NB4 (cell line): Measurements from ENCODE around the gene CACNA2D4.
A peak's percentile ranks its signal among the peaks of the same experiment; 100 is the strongest.

Experiments used
- DNase-seq: peaks from one replicate; pipeline ENCODE4 v3.0.0; 2010; ENCODE audit warnings: low read depth
- H3K4me3 ChIP-seq: one replicate; pipeline ENCODE4 v1.5.1; 2011; ENCODE audit warnings: mild to moderate bottlenecking, low read depth, low read length, moderate library complexity
- MAX ChIP-seq: IDR thresholded peaks from 2 replicates; pipeline ENCODE4 v1.6.1; 2011; ENCODE audit warnings: low read depth, low read length
- MYC ChIP-seq: IDR thresholded peaks from 2 replicates; pipeline ENCODE4 v1.6.1; 2011; ENCODE audit warnings: low read depth, low read length
- POLR2A ChIP-seq: IDR thresholded peaks from 2 replicates; pipeline ENCODE4 v1.6.1; 2011; ENCODE audit warnings: mild to moderate bottlenecking; ENCODE audit not compliant: insufficient read length; ENCODE audit errors: extremely low read depth
- TF ChIP-seq, protein P1 (sequence below): IDR thresholded peaks from one replicate; pipeline ENCODE4 v1.5.1; 2012; ENCODE audit warnings: low read depth, low read length

Gene CACNA2D4

GRCh38 chr12:1840981-1841425 lies 77.4 kb downstream of the CACNA2D4 start:
- no peak for DNase-seq
- no peak overlapping the region for H3K4me3 ChIP-seq
- TF ChIP-seq POLR2A (no peak), MAX (no peak)

- DNase-seq: peak; percentile 73
- H3K4me3 ChIP-seq: no peak overlapping the region
- TF ChIP-seq MYC (peak; percentile 16; the same call in 1 of the 2 replicates), POLR2A (no peak), MAX (peak; percentile 48)
These were observed 78.2 kb downstream of the CACNA2D4 start for GRCh38 chr12:1839956-1840951.

- DNase-seq: no peak
- no peak overlapping the region for H3K4me3 ChIP-seq
- no peak for TF ChIP-seq MYC
- no peak for TF ChIP-seq POLR2A
- TF ChIP-seq, protein P1, sequence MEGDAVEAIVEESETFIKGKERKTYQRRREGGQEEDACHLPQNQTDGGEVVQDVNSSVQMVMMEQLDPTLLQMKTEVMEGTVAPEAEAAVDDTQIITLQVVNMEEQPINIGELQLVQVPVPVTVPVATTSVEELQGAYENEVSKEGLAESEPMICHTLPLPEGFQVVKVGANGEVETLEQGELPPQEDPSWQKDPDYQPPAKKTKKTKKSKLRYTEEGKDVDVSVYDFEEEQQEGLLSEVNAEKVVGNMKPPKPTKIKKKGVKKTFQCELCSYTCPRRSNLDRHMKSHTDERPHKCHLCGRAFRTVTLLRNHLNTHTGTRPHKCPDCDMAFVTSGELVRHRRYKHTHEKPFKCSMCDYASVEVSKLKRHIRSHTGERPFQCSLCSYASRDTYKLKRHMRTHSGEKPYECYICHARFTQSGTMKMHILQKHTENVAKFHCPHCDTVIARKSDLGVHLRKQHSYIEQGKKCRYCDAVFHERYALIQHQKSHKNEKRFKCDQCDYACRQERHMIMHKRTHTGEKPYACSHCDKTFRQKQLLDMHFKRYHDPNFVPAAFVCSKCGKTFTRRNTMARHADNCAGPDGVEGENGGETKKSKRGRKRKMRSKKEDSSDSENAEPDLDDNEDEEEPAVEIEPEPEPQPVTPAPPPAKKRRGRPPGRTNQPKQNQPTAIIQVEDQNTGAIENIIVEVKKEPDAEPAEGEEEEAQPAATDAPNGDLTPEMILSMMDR: no peak
- TF ChIP-seq MAX: no peak
These were observed 79.0 kb downstream of the CACNA2D4 start for GRCh38 chr12:1839464-1839863.

DNA sequence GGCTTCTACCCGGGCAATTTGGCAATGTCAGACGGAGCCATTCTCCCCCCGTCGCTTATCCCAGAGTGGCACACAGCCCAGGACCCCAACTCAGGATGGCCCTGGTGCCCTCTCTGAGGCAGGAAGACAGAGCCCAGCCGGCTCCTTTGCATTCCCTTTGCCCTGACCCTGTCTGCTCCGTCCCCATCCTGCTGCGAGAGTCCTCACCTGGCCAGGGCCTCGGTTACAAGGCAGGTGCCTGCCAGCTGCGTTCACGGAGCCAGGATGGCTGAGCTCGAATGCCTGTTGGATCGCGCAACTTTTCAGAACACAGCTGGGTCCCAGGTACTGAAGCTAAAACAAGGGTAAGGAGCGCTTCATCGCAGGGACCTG lies 79.5 kb downstream of the CACNA2D4 start:
- H3K4me3 ChIP-seq: no peak overlapping the region
- no peak for DNase-seq
- TF ChIP-seq MYC: no peak
- no peak for TF ChIP-seq MAX
- TF ChIP-seq, protein P1: no peak
- no peak for TF ChIP-seq POLR2A

- peak; percentile 56 for DNase-seq
- no peak for TF ChIP-seq POLR2A
- no peak for TF ChIP-seq MYC
- no peak for TF ChIP-seq MAX
- TF ChIP-seq, protein P1: no peak
- no peak overlapping the region for H3K4me3 ChIP-seq
These were observed 80.1 kb downstream of the CACNA2D4 start for GRCh38 chr12:1838205-1838993.

DNA sequence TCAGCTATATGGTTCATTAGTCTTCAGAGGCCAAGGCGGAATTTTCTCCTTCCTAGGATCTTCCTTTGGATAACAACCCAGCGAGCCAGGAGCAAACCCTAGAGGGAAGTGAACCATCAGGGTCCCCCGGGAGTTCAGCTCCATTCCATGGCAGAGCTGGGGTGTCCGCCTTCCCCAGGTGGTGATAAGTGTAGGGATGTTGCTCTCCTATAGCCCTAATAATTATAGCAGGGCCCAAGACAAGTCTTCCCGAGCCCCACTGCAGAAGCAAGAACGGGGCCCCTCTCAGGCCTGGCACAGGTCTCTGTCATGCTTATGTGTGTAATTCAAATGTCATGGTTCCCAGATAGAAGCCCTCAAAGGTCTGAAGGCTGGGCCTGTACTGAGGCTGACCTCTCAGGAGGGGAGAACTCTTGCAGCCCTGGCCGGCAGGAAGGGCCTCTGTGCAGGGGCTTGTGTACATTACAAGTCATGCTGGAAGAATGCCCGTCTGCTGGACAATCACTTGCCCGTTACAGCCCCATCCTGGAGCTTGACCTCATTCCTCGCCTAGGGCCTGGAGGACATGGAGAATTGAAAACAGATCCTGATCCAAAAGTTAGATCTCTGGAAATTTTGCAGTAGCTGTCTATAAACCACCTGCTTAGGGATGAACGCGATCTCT lies 80.8 kb downstream of the CACNA2D4 start:
- H3K4me3 ChIP-seq: no peak overlapping the region
- no peak for DNase-seq
- TF ChIP-seq MYC: no peak
- TF ChIP-seq, protein P1: no peak
- TF ChIP-seq MAX: no peak
- no peak for TF ChIP-seq POLR2A
